Breast epithelium (tissue), 4 donors: Measurements from ENCODE around the gene WASHC4. TPM values are rescaled to one million over a fixed set of nuclear protein-coding genes. Genes with fewer than 3 reads are reported as not detected.

Experiments
- DNase-seq, 2 donors: peaks; one replicate each; pipeline ENCODE4 v3.0.0-alpha.2; 2019; ENCODE audit warnings: low spot score in 2 of 2
- H3K27ac ChIP-seq, 2 donors: fragments of 200-600 bp; sonication (generic) in 1 of 2; one replicate each; pipeline ENCODE4 v1.5.1; 2016 to 2019; ENCODE audit warnings: mild to moderate bottlenecking in 1 of 2
- H3K27me3 ChIP-seq, 2 donors: fragments of 200-600 bp; sonication (generic) in 1 of 2; one replicate each; pipeline versions ENCODE4 v1.5.1 to v1.6.0; 2017 to 2019; ENCODE audit warnings: control low read depth in 1 of 2, mild to moderate bottlenecking in 1 of 2
- H3K36me3 ChIP-seq: fragments of 200-600 bp; one replicate; pipeline ENCODE4 v1.5.1; 2019
- H3K4me1 ChIP-seq, 2 donors: fragments of 200-600 bp; sonication (generic); one replicate each; pipeline ENCODE4 v1.5.1; 2016 to 2019; ENCODE audit warnings: control low read depth in 1 of 2
- H3K4me3 ChIP-seq, 3 donors: fragments of 200-600 bp; sonication (generic); 1 replicate in 2 of 3; 2 replicates in 1 of 3; pipeline ENCODE4 v1.5.1; 2016 to 2019; ENCODE audit warnings: mild to moderate bottlenecking in 3 of 3, moderate library complexity in 2 of 3
- H3K9me3 ChIP-seq, 2 donors: fragments of 200-600 bp; sonication (generic) in 1 of 2; one replicate each; pipeline ENCODE4 v1.5.1; 2016 to 2019; ENCODE audit warnings: control low read depth in 1 of 2
- CTCF ChIP-seq, 3 donors: fragments of 450-650 bp; IDR thresholded peaks; one replicate each; pipeline ENCODE4 v1.5.1; 2016 to 2017; ENCODE audit warnings: antibody characterized with exemption in 3 of 3, mild to moderate bottlenecking in 3 of 3, moderate library complexity in 3 of 3
- POLR2A ChIP-seq: fragments of 450-650 bp; IDR thresholded peaks from one replicate; pipeline ENCODE4 v1.6.1; 2016; ENCODE audit warnings: antibody characterized with exemption, mild to moderate bottlenecking, moderate library complexity
- POLR2AphosphoS5 ChIP-seq, 3 donors: sonication (generic); formaldehyde crosslinking; IDR thresholded peaks; one replicate each; pipeline ENCODE4 v1.6.1; 2017; ENCODE audit warnings: antibody characterized with exemption in 3 of 3
- intact Hi-C: fragments of 100-400 bp; cut with DNase I; formaldehyde crosslinking; loops from one replicate; pipeline ENCODE4 v1.15.1; 2023; ENCODE audit warnings: low total_unique reads
- total RNA-seq, 3 donors: library from RNA; depleted of rRNA; stranded (reverse); fragments of >200 nt; gene quantifications; one replicate each; pipeline ENCODE4 v1.1.0, GENCODE V29; 2016

WASHC4 gene
- total RNA-seq, 3 donors from 2014 or later = 65.6 to 90.3 (median 88.2) TPM

GRCh38 chr12:105100998-105101397 is 6.5 kb upstream of the WASHC4 start:
- TF ChIP-seq POLR2AphosphoS5 (IDR thresholded peaks at IDR 0.05) = no peak
- TF ChIP-seq POLR2A = no peak
- TF ChIP-seq CTCF (IDR thresholded peaks at IDR 0.05) = no peak
- no peaks in the 10 kb centered on the region for H3K4me1 ChIP-seq
- H3K27ac ChIP-seq = no peak overlapping the region
- no peak for DNase-seq
- H3K9me3 ChIP-seq = no peaks in the 10 kb centered on the region
- intact Hi-C loops = no loop called here
- no peaks in the 10 kb centered on the region for H3K27me3 ChIP-seq
- H3K36me3 ChIP-seq = no peaks in the 10 kb centered on the region
- no peak overlapping the region for H3K4me3 ChIP-seq

DNA sequence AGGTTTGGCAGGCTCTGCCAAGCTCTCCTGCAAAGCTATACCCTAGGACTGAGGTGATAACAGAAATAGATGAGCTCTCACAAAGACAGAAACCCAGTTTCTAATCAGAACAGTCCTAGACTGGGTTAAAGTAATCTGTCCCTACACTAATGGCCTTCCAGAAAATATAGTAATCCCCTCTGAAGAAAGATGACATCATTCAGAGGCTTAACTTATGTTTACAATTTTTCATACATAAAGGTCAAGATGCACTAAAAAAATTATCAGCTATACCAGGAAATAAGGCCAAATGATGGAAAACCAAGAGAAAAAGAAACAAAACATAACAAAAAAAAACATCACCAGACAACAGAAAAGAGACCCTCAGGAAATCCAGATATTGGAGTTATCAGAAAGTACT is 4.9 kb upstream of the WASHC4 start:
- intact Hi-C loops = no loop called here

DNA sequence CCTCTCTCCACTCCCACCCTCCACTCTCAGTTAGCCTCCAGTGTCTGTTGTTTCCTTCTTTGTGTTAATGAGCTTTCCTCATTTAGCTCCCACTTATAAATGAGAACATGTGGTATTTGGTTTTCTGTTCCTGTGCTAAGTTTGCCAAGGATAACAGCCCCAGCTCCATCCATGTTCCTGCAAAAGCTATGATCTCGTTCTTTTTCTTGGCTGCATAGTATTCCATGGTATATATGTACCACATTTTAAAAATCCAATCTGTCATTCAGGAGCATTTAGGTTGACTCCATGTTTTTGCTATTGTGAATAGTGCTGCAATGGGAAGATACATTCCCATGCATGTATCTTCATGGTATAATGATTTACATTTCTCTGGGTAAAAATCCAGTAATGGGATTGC is 2.8 kb upstream of the WASHC4 start:
- DNase-seq = no peak
- Histone ChIP-seq H3K36me3 (no peaks in the 10 kb centered on the region), H3K27ac (no peak overlapping the region), H3K27me3 (no peaks in the 10 kb centered on the region), H3K4me3 (no peak overlapping the region), H3K4me1 (peaks cover 0 to 9% of the 10 kb centered on the region in 2 donors), H3K9me3 (no peaks in the 10 kb centered on the region)
- intact Hi-C loops = no loop called here
- no peak for TF ChIP-seq POLR2A
- no peak for TF ChIP-seq CTCF (IDR thresholded peaks at IDR 0.05)
- TF ChIP-seq POLR2AphosphoS5 (IDR thresholded peaks at IDR 0.05) = no peak

More for the DNA sequence above, 4.9 kb upstream of the WASHC4 start:
- Histone ChIP-seq H3K9me3 (no peaks in the 10 kb centered on the region), H3K27me3 (no peaks in the 10 kb centered on the region), H3K4me1 (no peaks in the 10 kb centered on the region), H3K4me3 (no peak overlapping the region), H3K27ac (no peak overlapping the region), H3K36me3 (no peaks in the 10 kb centered on the region)
- TF ChIP-seq CTCF (IDR thresholded peaks at IDR 0.05) = no peak
- TF ChIP-seq POLR2AphosphoS5 (IDR thresholded peaks at IDR 0.05) = no peak
- no peak for DNase-seq

GRCh38 chr12:105106621-105107020 is 910 bp upstream of the WASHC4 start:
- no peak for DNase-seq
- no peaks in the 10 kb centered on the region for H3K27me3 ChIP-seq
- H3K27ac ChIP-seq = peak overlapping the region in 1 of 2 donors; percentile 95
- H3K36me3 ChIP-seq = peaks cover 4% of the 10 kb centered on the region
- no peaks in the 10 kb centered on the region for H3K9me3 ChIP-seq
- H3K4me3 ChIP-seq = peak overlapping the region; percentile 78 to 97 (median 96)
- intact Hi-C loops = no loop called here
- TF ChIP-seq POLR2A (no peak), POLR2AphosphoS5 (IDR thresholded peaks at IDR 0.05) (no peak)
- H3K4me1 ChIP-seq = peaks cover 0 to 9% of the 10 kb centered on the region in 2 donors

GRCh38 chr12:105107171-105107493 is 399 bp upstream of the WASHC4 start:
- no peak for TF ChIP-seq POLR2AphosphoS5 (IDR thresholded peaks at IDR 0.05)
- TF ChIP-seq POLR2A = no peak
- TF ChIP-seq CTCF (IDR thresholded peaks at IDR 0.05) = peak in 1 of 3 donors; percentile 6
- Histone ChIP-seq H3K4me3 (peak overlapping the region; percentile 78 to 97 (median 96)), H3K36me3 (peaks cover 4% of the 10 kb centered on the region), H3K27ac (peak overlapping the region; percentile 94 to 95), H3K27me3 (no peaks in the 10 kb centered on the region), H3K4me1 (peaks cover 0 to 9% of the 10 kb centered on the region in 2 donors), H3K9me3 (no peaks in the 10 kb centered on the region)
- intact Hi-C loops = no loop called here
- DNase-seq = no peak
